ENCODE data around the gene CD8A. TPM values are rescaled to one million over a fixed set of nuclear protein-coding genes. Genes with fewer than 3 reads are reported as not detected.
"Not testable (repeated sequence)": the region's sequence is repeated elsewhere in the genome, so short reads cannot be mapped to it uniquely, and the experiment has no call there.

CD8A gene
- 100 to 1,000 TPM; 433 TPM for total RNA-seq

DNA sequence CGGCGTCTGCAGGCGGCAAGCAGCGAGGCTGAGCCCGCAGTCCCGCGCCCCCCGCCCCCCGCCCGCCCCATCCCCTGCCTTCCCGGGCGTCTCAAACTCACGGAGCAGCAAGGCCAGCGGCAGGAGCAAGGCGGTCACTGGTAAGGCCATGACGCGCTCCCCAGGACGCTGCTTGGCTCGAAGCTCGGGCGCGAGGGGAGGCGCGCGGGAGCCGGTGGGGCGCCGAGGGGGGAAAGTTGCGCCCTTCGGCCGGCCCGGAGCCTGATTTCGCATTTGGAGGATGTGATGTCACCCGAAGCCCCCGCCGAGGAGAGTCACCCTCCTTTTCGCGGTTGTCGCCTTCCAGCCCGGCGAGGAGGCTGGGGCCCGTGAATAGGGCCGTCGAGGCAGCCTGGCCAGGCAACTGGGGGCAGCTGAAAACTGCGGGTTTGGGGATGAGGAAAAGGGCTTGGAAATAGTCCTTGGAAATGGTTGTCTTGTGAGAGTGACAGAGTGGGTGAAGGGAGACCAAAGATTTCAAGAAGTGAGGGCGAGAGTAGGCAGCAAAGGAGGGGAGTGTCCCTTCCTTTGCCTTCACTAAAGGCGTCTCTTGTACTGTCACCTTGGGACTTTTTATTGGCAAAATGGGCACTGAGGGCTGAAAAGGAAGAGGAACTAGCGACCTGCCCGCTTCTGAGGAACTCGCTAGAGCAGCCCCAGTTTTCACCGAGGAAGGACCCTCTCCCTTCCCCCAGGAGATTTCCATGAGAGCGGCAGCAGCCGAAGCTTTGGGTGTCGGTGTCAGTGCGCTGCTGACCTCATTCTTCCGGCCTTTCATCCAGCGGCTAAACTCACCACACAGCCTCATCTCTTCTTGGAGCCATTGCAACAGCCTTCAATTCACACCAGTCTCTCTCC, at the start of gene CD8A:
TSS of gene CD8A (minus strand) at position 238 of the 897 bp plus-strand sequence. CDS start at position 150, 88 bp downstream.
- ChIA-PET CTCF (interaction anchor here (1.6 to 6.3 kb wide), 4 partner anchors 14 to 34 kb away, joined by 3 to 43 read pairs (median 4); no protein-coding TSS in a partner anchor), POLR2A (interaction anchor here (0.5 to 5.1 kb wide), 7 partner anchors 14 to 1354 kb away, joined by 3 to 58 read pairs (median 7); no protein-coding TSS in a partner anchor)

DNA sequence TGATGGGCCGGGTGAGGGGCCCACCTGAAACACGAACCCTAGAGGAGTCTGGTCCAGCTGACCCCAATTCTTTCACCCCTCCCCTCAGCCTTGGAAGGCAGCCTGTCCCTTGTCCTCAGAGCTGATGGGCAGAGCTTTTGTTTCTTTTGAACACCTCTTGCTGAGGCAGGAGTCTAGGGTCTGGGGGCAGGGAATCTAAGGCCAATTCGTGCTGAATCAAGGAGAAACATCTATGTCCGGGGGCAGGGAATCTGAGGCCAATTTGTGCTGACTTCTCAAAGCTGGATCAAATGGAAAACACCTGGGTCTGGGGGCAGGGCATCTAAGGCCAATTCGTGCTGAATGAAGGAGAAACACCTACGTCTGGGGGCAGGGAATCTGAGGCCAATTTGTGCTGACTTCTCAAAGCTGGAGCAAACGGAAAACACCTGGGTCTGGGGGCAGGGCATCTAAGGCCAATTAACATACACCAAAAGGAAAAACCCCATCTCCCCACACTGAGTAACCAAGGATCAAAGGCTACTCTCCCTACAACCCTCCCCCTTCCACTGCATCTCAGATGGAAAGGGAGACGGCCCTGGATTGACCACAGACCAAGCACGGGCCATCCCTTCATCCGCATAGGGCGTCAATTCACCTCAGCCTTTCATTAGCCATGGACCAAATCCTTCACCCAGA, 49.3 kb upstream of the CD8A start:
- CTCF ChIA-PET, POLR2A ChIA-PET: not testable (repeated sequence)

DNA sequence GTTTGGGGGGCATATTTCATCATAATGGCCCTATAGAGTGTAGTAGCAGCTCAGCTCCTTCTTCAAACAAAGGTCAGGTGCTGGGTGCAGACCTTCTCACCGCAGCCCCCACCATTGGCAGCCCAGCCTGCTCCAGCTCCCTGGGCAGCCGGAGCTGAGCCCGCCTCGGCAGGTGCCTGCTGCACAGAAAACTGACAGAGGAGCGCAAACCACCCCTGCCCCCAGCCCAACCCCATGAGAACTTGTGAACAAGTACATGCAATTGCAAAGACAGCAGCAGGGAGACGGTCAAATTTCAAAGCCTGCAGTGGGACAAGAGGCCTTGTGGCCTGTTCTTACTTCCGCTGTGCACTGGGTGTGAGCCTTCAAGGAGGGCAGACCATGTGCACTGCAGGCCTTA, 48.7 kb upstream of the CD8A start:
- CTCF ChIA-PET, POLR2A ChIA-PET: not testable (repeated sequence)

DNA sequence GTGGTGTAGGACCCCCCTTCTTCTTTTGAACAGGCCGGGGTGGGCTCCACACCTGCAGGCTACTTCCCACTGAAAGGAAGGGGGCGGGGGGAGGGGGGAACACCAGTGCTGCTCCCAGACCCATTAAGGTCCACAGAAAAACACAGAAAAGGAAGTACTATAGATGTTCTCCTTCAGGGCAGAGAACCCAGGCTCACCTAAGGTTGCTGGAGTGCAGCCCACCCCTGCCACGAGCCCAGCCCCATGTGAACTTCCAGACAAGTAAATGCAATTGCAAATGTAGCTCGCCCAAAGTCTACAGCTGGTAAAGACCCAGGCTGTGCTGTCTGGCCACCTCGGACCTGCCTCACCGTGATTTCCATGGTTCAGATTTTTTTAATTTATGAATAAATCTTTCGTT, 47.0 kb upstream of the CD8A start:
- POLR2A ChIA-PET, CTCF ChIA-PET: not testable (repeated sequence)

DNA sequence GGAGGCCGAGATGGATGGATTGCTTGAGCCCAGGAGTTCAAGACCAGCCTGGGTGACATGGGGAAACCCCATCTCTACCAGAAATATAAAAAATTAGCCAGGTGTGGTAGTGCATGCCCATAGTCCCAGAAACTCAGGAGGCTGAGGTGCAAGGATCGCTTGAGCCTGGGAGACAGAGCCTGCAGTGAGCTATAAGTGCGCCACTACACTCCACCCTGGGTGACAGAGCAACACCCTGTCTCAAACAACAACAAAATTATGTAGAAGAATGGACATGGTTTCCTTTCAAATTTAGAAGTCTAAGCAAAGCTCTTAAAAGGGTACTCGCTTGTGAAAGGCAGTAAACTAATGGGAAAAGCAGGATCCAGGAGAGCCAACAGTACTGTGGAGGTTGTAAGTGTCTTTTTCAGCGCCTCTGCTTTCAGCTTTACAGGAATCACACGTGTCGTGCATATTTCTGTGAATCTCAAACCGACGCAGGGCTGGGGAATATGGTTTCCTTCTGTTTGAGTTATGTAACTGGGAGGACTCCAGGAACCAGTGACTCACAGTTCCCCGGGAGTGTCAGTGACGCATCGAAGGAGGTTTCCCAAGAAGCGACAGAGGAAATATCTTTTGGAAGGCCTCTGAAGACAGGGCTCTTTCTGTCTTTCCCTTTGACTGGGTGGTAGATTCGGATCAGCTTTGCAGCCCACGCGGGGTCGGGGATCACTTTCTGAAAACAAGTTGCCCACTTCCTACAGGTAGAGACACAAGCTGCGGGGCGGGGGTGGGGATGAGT, 46.4 kb upstream of the CD8A start:
- CTCF ChIA-PET, result not testable (repeated sequence)
- POLR2A ChIA-PET, result interaction anchor here (0.6 kb wide), 1 partner anchor 50 kb away, joined by 3 read pairs; no protein-coding TSS in a partner anchor

DNA sequence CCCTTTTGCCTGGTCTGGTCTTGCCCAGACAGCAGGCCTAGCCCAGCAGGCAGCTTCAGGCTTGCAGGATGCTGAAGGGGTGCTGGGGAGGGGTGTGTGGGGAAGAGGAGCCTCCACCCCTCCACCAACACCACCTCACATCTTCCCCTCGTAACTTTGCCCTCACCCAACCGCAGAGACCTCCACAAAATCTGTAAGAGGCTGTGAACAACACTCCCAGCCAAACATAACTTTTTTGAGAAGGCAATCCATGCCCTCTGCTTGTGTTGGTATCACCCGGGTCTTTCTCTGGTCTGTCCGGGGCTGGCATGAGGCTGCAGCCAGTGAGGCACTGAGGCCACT, 44.8 kb upstream of the CD8A start:
- CTCF ChIA-PET, result interaction anchor here (1.5 kb wide), 1 partner anchor 27 kb away, joined by 4 read pairs; no protein-coding TSS in a partner anchor
- POLR2A ChIA-PET, result not testable (repeated sequence)

DNA sequence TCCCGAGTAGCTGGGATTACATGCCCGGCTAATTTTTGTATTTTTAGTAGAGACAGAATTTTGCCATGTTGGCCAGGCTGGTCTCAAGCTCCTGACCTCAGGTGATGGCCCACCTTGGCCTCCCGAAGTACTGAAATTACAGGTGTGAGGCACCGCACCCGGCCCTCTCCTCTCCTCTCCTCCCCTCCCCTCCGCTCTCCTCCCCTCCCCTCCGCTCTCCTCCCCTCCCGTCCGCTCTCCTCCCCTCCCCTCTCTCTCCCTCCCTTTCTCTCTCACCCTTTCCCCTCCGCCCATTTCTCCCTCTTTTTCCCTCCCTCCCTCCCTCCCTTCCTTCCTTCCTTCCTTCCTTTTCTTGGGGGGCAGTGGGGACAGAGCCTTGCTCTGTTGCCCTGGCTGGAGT, 42.6 kb upstream of the CD8A start:
- POLR2A ChIA-PET, result no interaction called here
- CTCF ChIA-PET, result interaction anchor here (0.7 kb wide), 1 partner anchor 24 kb away, joined by 4 read pairs; no protein-coding TSS in a partner anchor

DNA sequence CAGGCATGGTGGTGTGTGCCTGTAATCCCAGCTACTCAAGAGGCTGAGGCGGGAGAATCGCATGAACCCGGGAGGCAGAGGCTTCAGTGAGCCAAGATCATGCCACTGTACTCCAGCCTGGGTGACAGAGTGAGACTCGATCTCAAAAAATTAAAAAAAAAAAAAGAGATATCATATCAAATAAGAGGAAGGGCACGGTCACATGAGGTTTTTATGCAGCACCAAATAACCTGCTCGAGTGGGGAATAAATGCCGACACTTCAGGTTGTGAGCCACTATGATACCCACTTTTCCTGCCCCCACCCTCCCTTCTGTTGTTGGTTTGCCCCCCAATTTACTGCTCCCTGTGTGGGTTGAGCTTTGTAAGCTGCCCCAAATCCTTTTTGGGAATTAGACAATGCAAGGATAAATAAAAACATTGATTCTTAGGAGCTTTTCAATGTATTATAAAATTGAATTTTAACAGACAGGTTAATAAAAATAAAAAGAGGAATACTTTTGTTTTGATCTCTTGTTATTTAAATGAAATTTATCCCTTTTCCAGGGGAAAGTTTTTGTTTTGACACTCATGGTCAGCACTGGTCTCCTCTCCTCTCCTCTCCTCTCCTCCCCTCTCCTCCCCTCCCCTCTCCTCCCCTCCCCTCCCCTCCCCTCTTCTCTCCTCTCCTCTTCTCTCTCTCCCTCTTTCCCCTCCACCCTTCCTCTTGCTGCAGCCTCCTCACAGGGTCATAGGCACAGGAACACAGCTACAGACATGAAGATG, 41.8 kb upstream of the CD8A start:
- ChIA-PET CTCF (no interaction called here), POLR2A (no interaction called here)

DNA sequence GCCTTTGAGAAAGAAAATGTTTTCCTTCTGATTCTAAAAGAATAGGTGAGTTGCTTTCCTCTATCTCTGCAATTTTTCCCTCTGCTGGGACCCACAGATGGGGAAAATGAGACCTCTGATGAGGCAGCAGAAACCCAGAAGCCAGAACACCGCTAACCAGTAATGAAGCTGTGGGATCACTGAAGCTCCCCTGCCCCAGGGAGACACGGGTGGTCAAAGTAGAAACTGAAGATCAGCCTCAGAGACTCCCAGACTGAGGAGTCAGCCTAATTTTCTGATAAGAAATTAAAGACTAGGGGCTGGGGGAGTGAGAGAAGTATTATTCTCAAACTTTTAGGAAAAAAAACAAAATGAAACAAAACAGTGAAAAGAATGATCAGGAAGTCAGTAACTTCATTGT, 40.8 kb upstream of the CD8A start:
- CTCF ChIA-PET, result no interaction called here
- POLR2A ChIA-PET, result interaction anchor here (0.5 kb wide), 1 partner anchor 44 kb away, joined by 3 read pairs; no protein-coding TSS in a partner anchor

DNA sequence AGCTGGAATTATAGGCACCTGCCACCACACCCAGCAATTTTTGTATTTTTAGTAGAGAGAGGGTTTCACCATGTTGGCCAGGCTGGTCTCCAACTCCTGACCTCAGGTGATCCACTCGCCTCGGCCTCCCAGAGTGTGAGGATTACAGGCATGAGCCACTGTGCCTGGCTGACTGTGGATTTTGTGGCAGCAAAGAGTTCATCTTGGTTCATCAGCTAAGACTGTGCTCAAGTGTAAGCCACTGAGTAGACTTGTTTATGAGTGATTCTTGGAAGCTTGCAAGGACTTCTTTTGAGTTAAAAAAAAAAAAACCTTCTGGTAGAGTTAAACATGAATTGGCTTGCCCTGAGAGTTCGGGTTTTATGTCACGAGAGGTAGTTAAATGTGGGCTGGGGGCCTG, 36.2 kb upstream of the CD8A start:
- ChIA-PET CTCF (interaction anchor here (6.6 kb wide), 1 partner anchor 19 kb away, joined by 58 read pairs; no protein-coding TSS in a partner anchor), POLR2A (interaction anchor here (0.7 to 7.3 kb wide), 3 partner anchors 18 to 1223 kb away, joined by 4 to 51 read pairs (median 44); no protein-coding TSS in a partner anchor)

DNA sequence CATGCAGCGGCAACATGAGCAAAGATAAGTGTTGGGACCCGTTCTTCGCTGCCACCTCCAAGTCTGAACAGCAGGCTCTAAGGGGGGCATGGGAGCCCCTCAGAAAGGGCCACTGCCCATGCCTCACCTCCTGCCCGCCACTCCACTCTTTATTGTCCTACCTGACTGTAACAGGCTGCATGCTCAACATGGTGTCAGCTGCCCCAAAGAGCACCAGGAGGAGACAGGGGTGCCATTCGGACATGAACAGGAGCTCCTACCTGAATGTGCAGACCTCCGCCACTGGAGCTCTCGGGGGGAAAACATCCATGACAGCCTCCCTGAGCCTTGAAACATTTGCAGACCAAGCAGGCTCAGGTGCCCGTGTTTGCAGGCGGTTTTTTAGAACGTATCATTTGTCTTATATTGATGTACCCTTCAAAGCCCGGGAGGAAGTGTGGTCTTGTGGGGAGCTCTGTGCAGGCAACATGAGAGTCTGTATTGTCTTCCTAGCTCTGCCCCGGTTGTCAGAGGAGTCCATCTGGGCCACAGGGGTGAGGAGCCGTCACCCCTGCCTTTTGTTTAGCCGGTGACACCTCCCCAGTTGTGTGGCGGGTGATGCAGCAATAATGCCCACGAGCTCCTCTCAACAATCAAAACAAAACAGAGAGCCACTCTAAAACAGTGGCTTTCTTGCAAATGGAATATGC, 35.1 kb upstream of the CD8A start:
- ChIA-PET CTCF (interaction anchor here (0.7 to 6.6 kb wide), 4 partner anchors 8 to 42 kb away, joined by 3 to 58 read pairs (median 4); partner anchors contain the start of gene CD8A), POLR2A (interaction anchor here (0.6 to 7.3 kb wide), 9 partner anchors 9 to 203 kb away, joined by 3 to 51 read pairs (median 3); partner anchors contain the start of gene CD8A)

DNA sequence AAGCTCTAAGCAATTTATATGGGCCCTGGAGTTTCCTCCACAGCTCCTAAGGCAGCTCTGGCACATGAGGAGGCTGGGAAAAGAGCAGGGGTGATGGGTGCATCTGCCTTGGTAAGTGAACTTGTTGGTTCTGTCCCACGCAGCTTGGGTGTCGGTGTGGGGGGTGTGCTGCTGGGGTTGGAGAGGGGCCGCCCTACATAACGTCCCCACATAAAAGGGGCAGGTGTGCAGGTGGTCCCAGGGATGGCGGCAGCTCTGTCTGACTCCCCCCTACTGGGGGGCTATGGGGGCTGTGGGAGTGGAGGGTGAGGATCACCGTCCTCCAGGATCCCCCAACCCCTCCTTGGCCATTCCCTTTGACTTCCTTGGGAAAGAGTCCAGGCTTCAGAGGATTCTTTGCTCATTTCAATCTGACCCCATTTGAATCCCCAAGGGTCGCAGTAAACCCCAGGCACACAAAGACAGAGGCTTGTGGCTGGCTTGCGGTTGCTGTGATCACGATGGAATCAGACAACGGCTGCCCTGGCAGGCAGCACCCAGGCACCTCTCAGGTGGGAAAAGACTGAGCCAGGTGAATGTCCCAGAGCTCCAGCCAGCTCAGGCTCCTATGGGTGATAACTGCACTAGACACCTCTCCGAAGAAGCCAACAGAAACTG, 34.5 kb upstream of the CD8A start:
- POLR2A ChIA-PET, result interaction anchor here (0.6 to 7.3 kb wide), 9 partner anchors 10 to 40 kb away, joined by 3 to 51 read pairs (median 3); partner anchors contain the start of gene CD8A
- CTCF ChIA-PET, result interaction anchor here (0.7 to 6.6 kb wide), 4 partner anchors 8 to 41 kb away, joined by 3 to 58 read pairs (median 4); partner anchors contain the start of gene CD8A

DNA sequence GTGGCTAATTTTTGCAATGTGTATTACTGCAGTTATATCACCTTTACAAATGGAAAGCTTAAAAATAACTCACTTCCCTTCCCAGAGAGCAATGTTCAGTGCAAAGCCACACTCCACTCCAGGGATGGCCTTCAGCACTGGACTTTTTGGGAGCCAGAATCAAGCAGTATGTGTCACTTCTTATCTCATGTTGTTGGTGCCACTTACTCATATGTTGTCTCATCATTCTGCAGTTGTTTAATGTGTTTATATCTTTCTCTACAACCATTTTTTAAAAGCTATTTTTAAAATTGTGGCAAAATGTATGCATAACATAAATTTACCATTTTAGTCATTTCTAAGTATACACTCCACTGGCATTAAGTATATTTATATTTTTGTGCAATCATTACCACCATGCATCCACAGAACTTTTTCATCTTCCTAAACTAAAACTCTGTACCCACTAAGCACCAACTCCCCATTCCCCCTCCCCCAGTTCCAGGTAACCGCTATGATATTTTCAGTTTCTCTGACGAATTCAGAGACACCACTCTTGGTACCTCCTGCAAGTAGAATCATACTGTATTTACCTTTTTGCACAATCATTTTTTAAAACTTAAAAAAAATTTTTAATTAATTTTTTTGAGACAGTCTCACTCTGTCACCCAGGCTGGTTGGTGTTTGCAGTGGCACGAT, 32.1 kb upstream of the CD8A start:
- ChIA-PET POLR2A (interaction anchor here (0.6 to 7.3 kb wide), 3 partner anchors 10 to 38 kb away, joined by 3 to 51 read pairs (median 3); partner anchors contain the start of gene CD8A), CTCF (interaction anchor here (1.0 to 6.6 kb wide), 2 partner anchors 14 to 36 kb away, joined by 3 to 58 read pairs; no protein-coding TSS in a partner anchor)

DNA sequence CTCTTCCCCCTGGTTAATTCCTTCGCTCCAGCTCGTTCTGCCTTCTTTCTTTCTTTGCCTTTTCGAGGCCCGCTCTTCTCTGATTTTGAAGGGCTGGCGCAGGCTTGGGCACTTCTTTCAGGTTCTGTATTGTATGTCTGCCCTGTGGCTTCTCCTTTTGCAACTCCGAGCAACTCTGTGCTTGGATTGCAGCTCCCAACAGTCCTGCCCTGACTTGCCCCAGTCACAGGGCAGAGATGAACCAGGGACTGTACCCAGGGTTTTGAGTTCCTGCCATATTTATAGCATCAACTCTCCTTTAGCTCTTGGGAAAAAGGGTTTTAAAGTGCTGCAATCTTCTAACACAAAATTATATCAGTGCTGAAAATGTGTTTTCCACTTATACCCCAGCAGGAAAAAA, 31.1 kb upstream of the CD8A start:
- CTCF ChIA-PET, result interaction anchor here (0.6 to 6.6 kb wide), 3 partner anchors 13 to 24 kb away, joined by 3 to 58 read pairs (median 3); no protein-coding TSS in a partner anchor
- POLR2A ChIA-PET, result interaction anchor here (0.5 to 7.3 kb wide), 2 partner anchors 13 to 37 kb away, joined by 7 to 51 read pairs; no protein-coding TSS in a partner anchor

DNA sequence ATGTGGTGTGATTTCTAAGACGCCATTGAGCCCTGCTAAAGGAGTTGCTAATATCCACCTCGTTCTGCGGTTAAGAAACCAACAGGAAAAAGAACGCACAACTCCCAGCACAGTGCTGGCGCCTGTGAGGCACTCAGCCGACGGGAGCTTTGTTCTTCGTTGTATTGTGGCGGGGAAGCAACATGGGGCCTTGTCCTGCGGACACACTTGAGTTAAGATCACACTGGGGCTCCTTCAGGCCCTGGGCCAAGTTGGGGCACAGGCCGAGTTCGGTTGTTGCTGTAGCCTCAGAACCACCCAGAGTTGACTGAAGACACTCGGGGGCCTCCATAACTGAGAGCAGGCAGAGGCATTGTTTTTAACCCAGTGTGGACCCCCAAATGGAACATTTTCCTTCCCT, 30.6 kb upstream of the CD8A start:
- ChIA-PET CTCF (interaction anchor here (0.6 to 6.6 kb wide), 3 partner anchors 13 to 23 kb away, joined by 3 to 58 read pairs (median 3); no protein-coding TSS in a partner anchor), POLR2A (interaction anchor here (7.3 kb wide), 1 partner anchor 36 kb away, joined by 51 read pairs; no protein-coding TSS in a partner anchor)

DNA sequence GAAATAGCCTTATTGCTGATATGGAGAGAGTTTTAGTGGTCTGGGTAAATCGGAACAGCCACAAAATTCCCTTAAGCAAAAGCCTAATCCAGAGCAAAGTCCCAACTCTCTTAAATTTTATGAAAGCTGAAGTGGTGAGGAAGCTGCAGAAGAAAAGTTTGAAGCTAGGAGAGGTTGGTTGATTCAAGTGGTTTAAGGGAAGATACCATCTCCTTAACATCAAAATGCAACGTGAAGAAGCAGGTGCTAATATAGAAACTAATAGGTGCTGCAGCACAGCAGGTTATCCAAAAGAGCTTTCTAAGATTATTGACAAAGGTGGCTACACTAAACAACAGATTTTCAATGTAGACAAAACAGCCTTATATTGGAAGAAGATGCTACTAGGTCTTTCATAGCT, 28.2 kb upstream of the CD8A start:
- POLR2A ChIA-PET, result interaction anchor here (0.7 kb wide), 1 partner anchor 10 kb away, joined by 3 read pairs; no protein-coding TSS in a partner anchor
- CTCF ChIA-PET, result interaction anchor here (0.9 to 1.3 kb wide), 4 partner anchors 9 to 55 kb away, joined by 3 to 4 read pairs (median 3); no protein-coding TSS in a partner anchor

All from activated CD8-positive, alpha-beta memory T cell treated with anti-CD3 and anti-CD28 coated beads for 36 hours (primary cell).